ENCODE results near the gene IL22RA2.

DNA sequence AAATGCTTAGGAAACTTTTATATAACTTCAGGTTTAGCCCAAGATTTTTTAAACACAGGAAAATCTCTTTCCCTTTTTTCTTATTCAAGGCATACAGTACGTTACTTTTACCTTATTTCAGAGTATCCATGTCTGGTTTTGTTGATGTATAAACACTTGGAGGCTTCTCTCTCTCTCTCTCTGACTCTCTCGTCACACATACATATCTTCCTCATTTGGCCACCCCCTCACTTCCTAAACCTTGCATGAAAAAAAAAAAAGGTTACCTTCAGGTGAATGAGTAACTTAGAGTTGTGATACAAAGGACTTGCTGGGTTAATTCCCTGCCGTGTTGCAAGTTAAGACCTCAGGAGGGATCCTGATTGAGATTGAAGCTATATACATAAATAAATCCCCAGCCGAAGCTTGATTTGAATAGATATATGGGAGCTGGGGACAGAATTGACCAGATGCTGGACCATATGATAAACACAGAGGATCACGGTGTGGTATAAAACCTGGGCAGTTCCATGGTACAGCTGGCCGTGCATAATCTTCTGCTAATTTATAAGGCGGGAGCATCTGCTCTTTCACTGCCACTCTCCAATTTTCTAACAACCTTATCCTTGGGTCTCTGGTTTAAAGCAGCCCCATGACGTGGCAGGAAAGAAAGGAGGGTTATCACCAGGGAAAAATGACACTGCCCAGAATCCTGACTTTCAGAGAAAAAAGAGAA is 73.6 kb downstream of the IL22RA2 start:
- TF ChIP-seq, protein P1, sequence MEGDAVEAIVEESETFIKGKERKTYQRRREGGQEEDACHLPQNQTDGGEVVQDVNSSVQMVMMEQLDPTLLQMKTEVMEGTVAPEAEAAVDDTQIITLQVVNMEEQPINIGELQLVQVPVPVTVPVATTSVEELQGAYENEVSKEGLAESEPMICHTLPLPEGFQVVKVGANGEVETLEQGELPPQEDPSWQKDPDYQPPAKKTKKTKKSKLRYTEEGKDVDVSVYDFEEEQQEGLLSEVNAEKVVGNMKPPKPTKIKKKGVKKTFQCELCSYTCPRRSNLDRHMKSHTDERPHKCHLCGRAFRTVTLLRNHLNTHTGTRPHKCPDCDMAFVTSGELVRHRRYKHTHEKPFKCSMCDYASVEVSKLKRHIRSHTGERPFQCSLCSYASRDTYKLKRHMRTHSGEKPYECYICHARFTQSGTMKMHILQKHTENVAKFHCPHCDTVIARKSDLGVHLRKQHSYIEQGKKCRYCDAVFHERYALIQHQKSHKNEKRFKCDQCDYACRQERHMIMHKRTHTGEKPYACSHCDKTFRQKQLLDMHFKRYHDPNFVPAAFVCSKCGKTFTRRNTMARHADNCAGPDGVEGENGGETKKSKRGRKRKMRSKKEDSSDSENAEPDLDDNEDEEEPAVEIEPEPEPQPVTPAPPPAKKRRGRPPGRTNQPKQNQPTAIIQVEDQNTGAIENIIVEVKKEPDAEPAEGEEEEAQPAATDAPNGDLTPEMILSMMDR (conservative IDR thresholded peaks at IDR 0.05; ENCODE audit: low read depth, low read length): no peak
- no peak for TF ChIP-seq EZH2 (IDR thresholded peaks at IDR 0.05; ENCODE audit: borderline replicate concordance, low read depth, low read length, poor library complexity, severe bottlenecking)
